OCI-LY1 (cell line): ENCODE data around the gene ZSWIM3.

Experiments
- H2AFZ ChIP-seq: fragments of 200-600 bp; sonication (generic), shearing (Covaris generic); 2 replicates; pipeline ENCODE4 v1.6.0; 2014; ENCODE audit warnings: antibody characterized with exemption, mild to moderate bottlenecking, low read length
- H3F3A ChIP-seq: fragments of 200-600 bp; sonication (generic), shearing (Covaris generic); 2 replicates; pipeline ENCODE4 v1.6.0; 2014; ENCODE audit warnings: mild to moderate bottlenecking, antibody characterized with exemption, low read length, moderate library complexity; ENCODE audit not compliant: insufficient read depth
- H3K27ac ChIP-seq: fragments of 200-600 bp; sonication (generic); 2 replicates; pipeline ENCODE4 v1.5.1; 2014; ENCODE audit warnings: low read length, mixed run types, mild to moderate bottlenecking, low read depth; ENCODE audit not compliant: poor library complexity, severe bottlenecking
- H3K27me3 ChIP-seq: fragments of 200-600 bp; sonication (generic); 2 replicates; pipeline ENCODE4 v1.6.0; 2014; ENCODE audit warnings: antibody characterized with exemption, mild to moderate bottlenecking, low read length, moderate library complexity; ENCODE audit not compliant: insufficient read depth
- H3K36me3 ChIP-seq: fragments of 200-600 bp; sonication (generic); 2 replicates; pipeline ENCODE4 v1.6.1; 2014; ENCODE audit warnings: mild to moderate bottlenecking, antibody characterized with exemption, low read length, moderate library complexity, mixed read lengths; ENCODE audit not compliant: insufficient read depth
- H3K4me1 ChIP-seq: fragments of 200-600 bp; sonication (generic); 2 replicates; pipeline ENCODE4 v1.5.1; 2014; ENCODE audit warnings: mild to moderate bottlenecking, low read length, moderate library complexity; ENCODE audit not compliant: insufficient read depth, severe bottlenecking
- H3K4me2 ChIP-seq: fragments of 200-600 bp; sonication (generic), shearing (Covaris generic); 2 replicates; pipeline ENCODE4 v1.6.1; 2014; ENCODE audit warnings: low read length
- H3K4me3 ChIP-seq: fragments of 200-600 bp; sonication (generic); 2 replicates; pipeline ENCODE4 v1.5.1; 2014; ENCODE audit warnings: low read length, low read depth, mild to moderate bottlenecking, mixed read lengths; ENCODE audit not compliant: poor library complexity, severe bottlenecking
- H3K79me2 ChIP-seq: fragments of 200-600 bp; shearing (Covaris generic); 2 replicates; pipeline ENCODE4 v1.6.1; 2016; ENCODE audit warnings: mixed run types, low read length, mixed read lengths; ENCODE audit not compliant: insufficient read depth
- H3K9ac ChIP-seq: fragments of 200-600 bp; sonication (generic), shearing (Covaris generic); 2 replicates; pipeline ENCODE4 v1.6.1; 2014; ENCODE audit warnings: mild to moderate bottlenecking, low read length, mixed read lengths
- H3K9me2 ChIP-seq: fragments of 200-600 bp; sonication (generic), shearing (Covaris generic); 2 replicates; pipeline ENCODE4 v1.6.1; 2014; ENCODE audit warnings: low read depth, mild to moderate bottlenecking, low read length, mixed read lengths
- H3K9me3 ChIP-seq: fragments of 200-600 bp; shearing (Covaris generic); 2 replicates; pipeline ENCODE4 v1.6.1; 2014; ENCODE audit warnings: low read length, mixed read lengths
- H4K20me1 ChIP-seq: fragments of 200-600 bp; sonication (generic), shearing (Covaris generic); 2 replicates; pipeline ENCODE4 v1.6.0; 2016; ENCODE audit warnings: mild to moderate bottlenecking, low read length; ENCODE audit not compliant: insufficient read depth
- CTCF ChIP-seq: fragments of 200-600 bp; sonication (generic), shearing (Covaris generic); IDR thresholded peaks from 2 replicates; pipeline ENCODE4 v1.5.1; 2017; ENCODE audit warnings: mild to moderate bottlenecking, antibody characterized with exemption, low read length, moderate library complexity, mixed read lengths
- EZH2 ChIP-seq: fragments of 200-600 bp; sonication (generic), shearing (Covaris generic); IDR thresholded peaks from 2 replicates; pipeline ENCODE4 v1.8.0; 2017; ENCODE audit warnings: borderline replicate concordance, mixed run types, mild to moderate bottlenecking, antibody characterized with exemption, low read length, moderate library complexity, mixed read lengths

The ZSWIM3 gene

GRCh38 chr20:45851501-45851900 is 5.9 kb upstream of the ZSWIM3 start:
- H3K9ac ChIP-seq = no peak overlapping the region
- peaks cover 7% of the 10 kb centered on the region; the same call in 1 of the 2 replicates for H3K79me2 ChIP-seq
- H3K27ac ChIP-seq = no peak overlapping the region
- H3K4me1 ChIP-seq = peaks cover 9% of the 10 kb centered on the region
- no peaks in the 10 kb centered on the region for H3K9me3 ChIP-seq
- H2AFZ ChIP-seq = no peak overlapping the region
- H4K20me1 ChIP-seq = no peaks in the 10 kb centered on the region
- TF ChIP-seq CTCF = no peak
- TF ChIP-seq EZH2 = no peak
- peaks cover 17% of the 10 kb centered on the region; the same call in 1 of the 2 replicates for H3K36me3 ChIP-seq
- H3F3A ChIP-seq = no peaks in the 10 kb centered on the region
- H3K27me3 ChIP-seq = no peaks in the 10 kb centered on the region
- H3K4me2 ChIP-seq = no peak overlapping the region
- no peak overlapping the region for H3K4me3 ChIP-seq
- no peaks in the 10 kb centered on the region for H3K9me2 ChIP-seq

GRCh38 chr20:45852326-45852725 is 5.1 kb upstream of the ZSWIM3 start:
- Histone ChIP-seq H3K9ac (no peak overlapping the region), H3K4me3 (no peak overlapping the region), H4K20me1 (no peaks in the 10 kb centered on the region), H3K27me3 (no peaks in the 10 kb centered on the region), H3K4me2 (no peak overlapping the region), H3K79me2 (peaks cover 7% of the 10 kb centered on the region; the same call in 1 of the 2 replicates), H2AFZ (no peak overlapping the region), H3F3A (no peaks in the 10 kb centered on the region), H3K9me3 (no peaks in the 10 kb centered on the region), H3K36me3 (peaks cover 15% of the 10 kb centered on the region; the same call in 1 of the 2 replicates), H3K27ac (no peak overlapping the region), H3K9me2 (no peaks in the 10 kb centered on the region), H3K4me1 (peaks cover 11% of the 10 kb centered on the region)
- no peak for TF ChIP-seq CTCF
- TF ChIP-seq EZH2 = no peak

- H3K27me3 ChIP-seq = no peaks in the 10 kb centered on the region
- no peak overlapping the region for H3K27ac ChIP-seq
- no peak overlapping the region for H3K4me2 ChIP-seq
Observed at GRCh38 chr20:45853484-45853883, 3.9 kb upstream of the ZSWIM3 start.

More at GRCh38 chr20:45853484-45853883, 3.9 kb upstream of the ZSWIM3 start:
- Histone ChIP-seq H3K4me1 (peaks cover 17% of the 10 kb centered on the region), H3K9me2 (no peaks in the 10 kb centered on the region), H4K20me1 (no peaks in the 10 kb centered on the region), H3K79me2 (peaks cover 7% of the 10 kb centered on the region; the same call in 1 of the 2 replicates), H3K9me3 (no peaks in the 10 kb centered on the region), H3F3A (no peaks in the 10 kb centered on the region), H3K36me3 (peaks cover 15% of the 10 kb centered on the region; the same call in 1 of the 2 replicates), H2AFZ (no peak overlapping the region), H3K4me3 (no peak overlapping the region), H3K9ac (no peak overlapping the region)
- TF ChIP-seq EZH2 = no peak
- no peak for TF ChIP-seq CTCF
